GM20431 (cell line): ENCODE data around the gene SUN2.
"Not testable (repeated sequence)": the region's sequence is repeated elsewhere in the genome, so short reads cannot be mapped to it uniquely, and the experiment has no call there.

Experiments used
- in situ Hi-C: fragments of 300-500 bp; cut with MseI, MboI; formaldehyde crosslinking; loops from one replicate; pipeline ENCODE4 v1.15.0; 2020; ENCODE audit warnings: low sequenced_read_pairs; ENCODE audit not compliant: unreplicated experiment

SUN2 gene, protein sequence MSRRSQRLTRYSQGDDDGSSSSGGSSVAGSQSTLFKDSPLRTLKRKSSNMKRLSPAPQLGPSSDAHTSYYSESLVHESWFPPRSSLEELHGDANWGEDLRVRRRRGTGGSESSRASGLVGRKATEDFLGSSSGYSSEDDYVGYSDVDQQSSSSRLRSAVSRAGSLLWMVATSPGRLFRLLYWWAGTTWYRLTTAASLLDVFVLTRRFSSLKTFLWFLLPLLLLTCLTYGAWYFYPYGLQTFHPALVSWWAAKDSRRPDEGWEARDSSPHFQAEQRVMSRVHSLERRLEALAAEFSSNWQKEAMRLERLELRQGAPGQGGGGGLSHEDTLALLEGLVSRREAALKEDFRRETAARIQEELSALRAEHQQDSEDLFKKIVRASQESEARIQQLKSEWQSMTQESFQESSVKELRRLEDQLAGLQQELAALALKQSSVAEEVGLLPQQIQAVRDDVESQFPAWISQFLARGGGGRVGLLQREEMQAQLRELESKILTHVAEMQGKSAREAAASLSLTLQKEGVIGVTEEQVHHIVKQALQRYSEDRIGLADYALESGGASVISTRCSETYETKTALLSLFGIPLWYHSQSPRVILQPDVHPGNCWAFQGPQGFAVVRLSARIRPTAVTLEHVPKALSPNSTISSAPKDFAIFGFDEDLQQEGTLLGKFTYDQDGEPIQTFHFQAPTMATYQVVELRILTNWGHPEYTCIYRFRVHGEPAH

DNA sequence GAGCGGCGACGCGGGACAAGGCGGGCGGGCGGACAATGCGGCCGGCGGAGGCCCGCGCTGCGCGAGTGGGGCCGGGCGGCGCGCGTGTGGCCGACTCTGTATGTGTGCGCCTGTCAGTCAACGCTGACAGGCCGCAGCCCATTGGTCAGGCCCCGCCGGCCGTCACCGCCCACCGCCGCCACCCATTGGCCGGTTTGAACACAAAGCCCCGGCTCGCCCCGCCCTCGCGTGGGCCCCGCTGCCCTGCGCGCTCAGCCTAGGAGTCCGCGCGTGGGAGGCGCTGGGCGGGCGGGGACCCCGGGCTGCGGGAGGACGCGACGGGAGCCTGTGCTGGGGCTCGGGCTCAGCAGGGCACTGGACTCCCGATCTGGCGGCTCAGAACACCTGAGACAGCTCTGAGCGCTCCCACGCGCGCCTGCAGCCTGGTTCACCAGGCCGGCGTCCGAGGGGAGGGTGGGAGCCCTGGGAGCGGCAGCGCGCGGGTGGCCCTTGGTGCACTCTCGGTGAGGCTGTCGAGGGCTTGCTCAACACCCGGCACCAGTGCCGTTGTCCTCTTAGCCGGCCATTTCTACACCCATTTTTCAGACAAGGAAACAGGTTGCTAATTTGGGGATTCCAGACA lies at the start of gene SUN2:
Gene SUN2 (minus strand): TSS at position 88 of the 622 bp plus-strand sequence. CDS start 3,370 bp downstream, outside the sequence.
- in situ Hi-C loops = no loop called here

DNA sequence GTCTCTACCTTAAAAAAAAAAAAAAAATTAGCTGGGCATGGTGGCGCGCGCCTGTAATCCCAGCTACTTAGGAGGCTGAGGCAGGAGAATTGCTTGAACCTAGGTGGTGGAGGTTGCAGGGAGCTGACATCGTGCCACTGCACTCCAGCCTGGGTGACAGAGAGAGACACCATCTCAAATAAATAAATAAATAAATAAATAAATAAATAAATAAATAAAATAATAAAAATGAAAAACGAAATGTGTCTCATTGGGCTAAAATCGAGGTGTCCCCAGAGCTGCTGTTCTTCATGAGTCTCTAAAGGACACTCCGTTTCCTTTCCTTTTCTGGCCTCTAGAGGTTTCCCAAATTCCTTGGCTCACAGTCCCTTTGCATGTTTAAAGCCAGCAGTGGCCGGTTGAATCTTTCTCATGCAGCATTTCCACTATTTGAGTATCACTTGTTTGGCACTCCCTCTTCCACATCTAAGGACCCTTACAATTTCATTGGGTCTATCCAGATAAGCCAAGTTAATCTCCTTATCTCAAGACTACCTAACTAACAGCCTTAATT lies 49.3 kb upstream of the SUN2 start:
- in situ Hi-C loops = not testable (repeated sequence)

DNA sequence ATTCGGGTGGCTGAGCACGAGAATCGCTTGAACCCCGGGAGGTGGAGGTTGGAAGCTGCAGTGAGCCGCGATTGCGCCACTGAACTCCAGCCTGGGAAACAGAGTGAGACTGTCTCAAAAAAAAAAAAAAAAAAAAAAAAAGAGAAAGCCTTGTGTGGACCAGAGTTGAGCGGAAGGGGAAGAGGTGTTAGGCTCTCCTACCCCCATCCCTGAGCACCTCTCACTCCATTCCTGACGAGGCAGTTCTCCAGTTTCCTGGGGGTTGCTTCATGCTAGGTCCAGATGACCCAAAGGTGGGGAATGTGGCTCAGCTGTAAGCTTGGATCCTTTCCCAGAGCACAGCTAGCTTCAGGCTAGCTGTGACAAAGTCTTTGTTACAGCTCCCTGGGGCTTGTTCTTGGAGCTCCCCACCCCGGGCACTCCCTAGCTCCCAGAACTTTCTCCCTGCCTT lies 46.9 kb upstream of the SUN2 start:
- in situ Hi-C loops = no loop called here

DNA sequence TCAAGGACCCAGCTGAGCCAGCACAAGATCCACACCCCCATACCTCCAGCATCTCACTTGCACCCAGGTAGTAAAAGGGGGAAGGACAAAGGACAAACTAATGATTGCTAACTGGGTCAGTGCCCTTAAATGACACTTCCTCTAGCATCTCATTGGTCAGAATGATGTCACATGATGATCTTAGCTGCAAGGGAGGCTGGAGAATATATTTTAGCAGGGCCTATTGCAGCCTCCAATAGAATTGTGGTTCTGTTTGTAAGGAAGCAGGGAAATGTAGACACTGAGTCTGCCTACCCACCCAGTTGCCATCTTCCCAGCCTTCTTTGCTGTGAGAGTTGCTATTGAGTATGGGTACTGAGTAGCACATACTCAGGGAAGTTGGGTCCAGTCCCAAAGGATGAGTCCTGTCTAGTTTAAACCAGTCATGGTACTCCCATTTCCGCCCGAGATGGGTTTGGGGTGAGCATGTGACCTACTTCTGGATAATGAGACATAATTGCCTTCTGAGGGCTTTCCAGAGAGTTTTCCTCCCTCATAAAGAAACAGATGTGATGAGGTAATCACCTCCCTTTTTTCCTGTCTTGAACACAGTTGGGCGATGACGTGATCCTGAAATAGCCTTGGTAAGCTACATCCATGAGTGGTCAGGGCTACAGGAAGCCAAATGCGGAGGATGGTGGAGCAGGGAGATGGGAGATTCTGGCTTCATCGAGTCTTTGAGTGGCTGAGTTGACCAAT lies 43.6 kb upstream of the SUN2 start:
- in situ Hi-C loops = no loop called here

DNA sequence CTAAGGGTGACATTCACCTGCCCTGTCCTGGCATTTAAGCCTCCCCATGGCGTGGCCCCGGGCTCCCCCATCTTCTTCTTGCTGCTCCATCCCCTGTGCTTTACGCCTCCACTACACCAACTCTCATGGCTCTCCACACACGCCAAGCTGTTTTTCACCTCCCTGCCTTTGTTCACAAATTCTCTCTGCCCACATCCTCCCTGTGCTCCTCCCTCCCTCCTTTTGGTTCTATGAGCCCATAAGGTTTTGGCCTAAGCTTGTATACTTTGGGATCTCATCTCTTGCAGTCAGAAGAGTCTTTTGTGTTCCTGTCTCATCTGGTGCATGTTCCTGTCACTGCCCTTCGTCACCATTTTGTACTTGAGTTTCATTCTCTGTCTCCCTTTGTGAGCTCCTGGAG lies 42.7 kb upstream of the SUN2 start:
- in situ Hi-C loops = no loop called here

DNA sequence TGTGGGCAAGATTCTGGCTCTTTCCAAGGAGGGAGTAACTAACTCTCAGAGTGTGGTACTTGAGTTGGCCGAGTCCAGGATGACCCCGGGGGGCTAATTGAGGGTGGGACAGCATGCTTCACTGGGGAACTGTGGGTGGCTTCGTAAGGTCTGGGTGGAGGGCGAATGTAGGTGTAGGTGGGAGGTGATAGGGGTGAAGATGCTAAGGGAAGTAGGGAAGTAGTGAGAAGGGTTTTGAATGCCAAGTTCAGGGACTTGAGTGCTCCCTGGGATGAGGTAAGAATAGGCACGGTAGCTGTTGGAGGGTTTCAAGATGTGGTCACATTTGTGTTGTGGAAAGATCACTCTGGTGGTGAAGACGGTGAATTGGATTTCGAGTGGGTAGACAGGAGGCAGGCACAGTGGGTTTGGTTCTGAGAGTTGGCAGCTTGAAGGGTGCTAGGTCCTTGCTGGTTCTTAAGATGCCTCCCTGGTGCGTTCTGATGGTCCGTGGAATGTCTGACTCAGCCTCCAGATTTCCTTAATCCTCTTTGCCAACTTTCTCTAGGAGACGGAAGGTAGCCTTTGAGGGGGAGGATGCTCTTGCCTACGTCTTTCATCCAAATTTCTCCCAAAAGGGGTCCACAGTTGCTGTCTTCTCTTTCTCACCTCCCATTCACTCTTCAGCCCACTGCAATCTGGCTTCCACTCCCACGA lies 40.6 kb upstream of the SUN2 start:
- in situ Hi-C loops = no loop called here

DNA sequence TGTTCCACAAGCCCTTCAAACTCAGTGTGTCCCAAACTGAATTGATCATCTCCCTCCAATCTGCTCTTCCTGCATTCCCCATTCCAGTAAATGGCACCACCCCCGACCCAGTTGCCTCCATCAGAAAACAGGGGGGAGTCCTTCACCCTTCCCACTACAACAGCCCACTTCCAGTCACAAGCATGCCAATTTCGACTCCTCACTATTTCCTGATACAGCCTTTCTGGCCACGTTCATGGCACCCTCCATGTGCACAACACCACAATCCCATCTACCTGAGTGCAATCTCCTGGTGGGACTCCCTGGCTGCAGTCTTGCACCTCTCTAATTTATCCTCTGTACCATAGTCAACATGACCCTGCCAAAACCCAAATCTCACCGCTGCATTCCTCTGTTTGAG lies 39.8 kb upstream of the SUN2 start:
- in situ Hi-C loops = no loop called here

DNA sequence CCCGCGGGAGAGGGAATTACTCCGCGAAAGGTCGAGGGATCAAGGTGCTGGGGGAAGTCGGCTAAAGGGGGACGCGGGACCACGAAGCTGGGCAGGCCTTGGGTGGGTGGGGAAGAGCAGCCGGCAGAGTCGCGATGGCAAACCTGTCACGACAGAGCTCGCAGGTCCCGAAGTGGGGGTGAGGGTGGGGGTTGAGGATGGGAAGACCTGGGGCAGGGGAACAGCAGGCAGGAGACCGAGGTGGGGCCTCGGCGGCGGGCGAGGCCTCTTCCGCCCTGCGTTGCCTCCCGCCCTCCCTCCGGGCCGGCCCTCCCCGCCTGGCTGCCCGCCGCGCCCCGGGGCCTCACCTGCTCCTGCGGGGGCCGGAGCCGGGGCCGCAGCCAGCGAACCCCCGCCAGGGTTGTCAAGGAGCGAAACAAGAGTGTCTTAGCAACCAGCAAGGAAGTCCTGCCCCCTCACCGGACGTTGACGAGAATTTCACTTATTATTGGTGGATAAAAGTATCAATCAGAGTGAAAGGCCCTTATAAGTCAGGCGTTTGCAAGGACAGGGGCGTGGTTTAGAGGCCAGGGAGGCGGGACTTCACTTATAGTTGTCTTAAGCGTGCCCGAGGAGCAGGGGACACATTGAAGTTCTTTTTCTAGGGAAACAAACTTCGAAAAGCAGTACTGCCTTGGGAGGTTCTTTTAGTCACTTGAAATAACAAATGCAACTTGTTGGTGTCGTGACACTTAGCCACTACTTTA lies 38.1 kb upstream of the SUN2 start, which contains the start of gene DNAL4:
Gene DNAL4 (minus strand): TSS at position 423 of the 746 bp plus-strand sequence. CDS start 11,412 bp downstream, outside the sequence.
- in situ Hi-C loops = no loop called here

DNA sequence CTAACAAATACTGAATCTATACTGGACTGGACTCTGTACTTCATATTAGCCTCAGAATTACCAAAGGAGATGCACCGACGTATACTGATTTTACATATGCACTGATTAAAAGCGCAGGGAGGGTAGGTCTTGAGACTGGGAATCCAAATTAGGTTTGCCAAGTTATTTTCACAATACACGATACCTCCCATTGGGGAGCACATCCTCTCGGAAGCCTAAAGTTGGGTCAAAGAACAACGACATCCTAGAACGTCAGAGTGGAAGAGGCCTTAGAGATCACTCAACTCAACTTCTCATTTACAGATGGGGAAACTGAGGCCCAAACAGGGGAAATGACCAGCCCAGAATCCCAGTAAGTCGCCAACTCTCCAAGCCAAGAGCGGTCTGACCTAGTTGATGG lies 37.5 kb upstream of the SUN2 start:
- in situ Hi-C loops = no loop called here

DNA sequence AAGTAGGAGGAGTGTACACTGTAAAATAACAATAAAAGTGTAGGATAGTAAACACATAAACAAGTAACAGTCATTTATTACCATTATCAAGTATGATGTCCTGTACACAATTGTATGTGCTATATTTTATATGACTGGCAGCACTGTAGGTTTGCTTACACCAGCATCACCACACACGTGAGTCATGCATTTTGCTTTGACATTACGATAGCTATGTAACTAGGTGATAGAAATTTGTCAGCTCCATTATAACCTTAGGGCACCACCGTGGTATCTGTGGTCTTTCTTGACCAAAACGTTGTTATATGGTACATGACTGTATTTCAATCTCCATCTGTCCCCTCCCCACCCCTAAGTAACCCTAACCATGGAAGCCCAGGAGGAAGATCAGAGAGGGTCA lies 37.0 kb upstream of the SUN2 start:
- in situ Hi-C loops = no loop called here

DNA sequence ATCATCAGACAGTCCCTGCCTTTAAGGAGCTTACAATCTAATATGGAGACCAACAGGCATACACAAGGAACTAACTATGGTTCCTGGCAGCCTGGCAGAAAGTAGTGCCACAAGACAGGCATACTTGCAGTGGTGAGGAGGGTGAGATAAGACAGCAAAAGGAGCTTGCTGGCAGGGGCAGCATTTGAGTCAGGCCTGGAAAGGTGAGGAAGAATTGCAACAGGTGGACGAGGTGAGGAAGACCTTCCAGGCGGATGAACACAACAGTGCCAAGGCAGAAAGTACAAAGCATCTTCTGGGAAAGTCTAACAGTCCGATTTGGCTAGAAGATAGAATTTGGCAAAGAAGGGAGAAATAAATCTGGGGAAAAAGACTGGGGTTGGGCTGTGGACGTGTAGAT lies 33.8 kb upstream of the SUN2 start:
- in situ Hi-C loops = no loop called here

DNA sequence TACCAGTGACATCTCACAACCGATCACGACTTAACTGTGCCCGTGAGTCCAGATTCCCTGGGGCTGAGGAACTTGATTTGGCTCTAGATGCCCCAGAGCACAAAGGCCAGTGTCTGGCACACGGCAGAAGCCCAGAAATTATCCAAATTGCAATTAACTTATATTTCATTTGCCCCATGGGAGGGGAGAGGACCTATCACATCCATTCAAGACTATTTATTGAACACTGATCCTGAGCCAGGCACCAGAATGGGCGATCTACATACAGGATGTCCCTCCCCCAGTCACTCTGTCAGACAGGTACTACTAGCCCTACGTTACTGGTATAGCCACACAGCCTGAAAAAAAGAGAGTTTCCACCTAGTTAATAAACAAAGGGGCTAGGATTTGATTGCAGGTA lies 33.0 kb upstream of the SUN2 start:
- in situ Hi-C loops = no loop called here

DNA sequence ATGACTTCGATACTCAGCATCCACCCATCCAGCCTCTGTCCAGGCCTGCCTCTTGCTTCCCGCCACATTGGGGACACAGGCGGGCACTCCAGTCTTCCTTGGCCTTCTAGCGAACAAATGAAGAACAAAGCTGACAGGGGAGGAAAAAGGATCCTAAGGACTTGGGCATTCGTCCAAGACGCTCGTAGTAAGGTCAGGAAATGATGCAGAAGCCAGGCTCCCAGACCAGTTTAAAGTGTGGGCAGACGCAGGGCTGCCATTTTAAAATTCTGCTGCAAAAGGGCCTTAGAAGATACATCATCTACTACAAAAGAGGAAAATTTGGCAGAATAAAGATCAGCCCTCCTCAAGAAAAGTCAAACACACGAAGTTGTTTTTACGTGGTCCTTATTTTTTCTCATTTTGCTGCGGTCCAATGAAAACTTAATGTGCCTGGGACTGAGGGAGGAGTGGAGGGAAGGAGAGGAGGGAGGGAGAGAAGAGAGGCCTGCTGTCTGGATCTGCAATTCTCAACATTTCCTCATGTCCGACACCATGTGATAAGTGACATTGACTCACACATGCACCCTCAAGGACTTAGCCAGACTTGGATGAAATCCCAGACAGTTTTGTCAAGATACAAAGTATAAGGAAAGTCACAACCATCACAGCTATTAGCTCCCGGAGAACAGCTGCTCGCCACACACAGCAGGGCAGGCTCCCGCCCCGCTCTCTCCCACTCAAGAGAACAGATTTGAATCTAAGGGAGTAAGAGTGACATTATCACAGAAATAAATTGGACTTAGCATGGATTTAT lies 32.4 kb upstream of the SUN2 start:
- in situ Hi-C loops = no loop called here

DNA sequence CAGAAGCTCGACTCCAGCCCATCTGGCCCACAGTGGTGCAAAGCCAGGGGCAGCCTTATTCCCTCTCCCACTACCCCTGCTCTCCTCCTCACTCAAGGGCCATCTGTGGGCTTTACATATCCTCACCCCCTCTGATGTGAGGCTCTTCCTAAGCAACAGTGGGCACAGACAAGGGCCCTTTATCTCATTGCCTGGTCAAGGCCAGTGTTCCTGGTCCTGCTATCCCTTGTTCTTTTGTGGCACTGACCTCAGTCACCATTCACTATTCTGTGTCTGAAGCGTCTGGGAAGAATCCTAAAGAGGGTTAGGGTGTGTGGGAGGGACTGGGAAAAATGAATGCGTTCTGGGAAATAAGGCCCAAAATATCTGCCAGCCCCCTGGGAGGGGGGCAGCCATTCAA lies 30.8 kb upstream of the SUN2 start:
- in situ Hi-C loops = no loop called here

DNA sequence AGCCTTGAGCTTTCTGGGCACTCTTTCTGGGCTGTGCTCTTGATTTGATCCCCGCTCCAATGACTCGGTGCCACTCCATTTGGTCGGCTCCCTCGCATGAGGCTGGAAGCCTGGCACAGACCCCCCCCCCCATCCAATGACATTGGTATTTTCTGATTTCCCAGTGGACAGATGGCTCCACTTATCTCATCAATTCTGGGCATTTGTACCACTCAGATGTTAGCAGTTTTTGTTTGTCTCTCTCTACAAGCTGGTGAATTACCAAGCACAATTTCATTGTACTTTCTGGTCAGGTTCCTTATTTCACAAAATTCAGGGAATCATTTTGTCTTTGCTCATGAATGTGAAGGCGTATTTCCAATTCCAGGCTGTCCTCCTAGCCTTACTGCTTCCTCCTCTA lies 29.1 kb upstream of the SUN2 start:
- in situ Hi-C loops = no loop called here

DNA sequence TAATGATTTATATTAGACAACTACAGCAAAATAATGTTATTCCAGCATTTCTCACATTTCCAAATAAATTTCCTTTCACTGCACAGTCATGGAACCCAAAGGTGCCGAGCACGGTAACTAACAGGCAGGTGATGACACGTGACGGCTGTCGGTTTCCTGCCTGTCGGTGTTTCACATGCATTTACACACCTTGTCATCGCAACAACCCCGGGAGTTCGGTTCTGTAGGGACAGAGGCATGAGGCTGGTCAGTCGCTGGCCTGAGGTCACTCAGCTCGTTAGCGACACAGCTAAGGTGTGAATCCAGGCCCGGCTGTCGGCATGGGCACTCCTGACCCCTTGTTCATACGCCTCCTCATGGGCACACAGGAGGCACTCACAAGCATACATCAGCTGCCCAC lies 28.2 kb upstream of the SUN2 start:
- in situ Hi-C loops = no loop called here

DNA sequence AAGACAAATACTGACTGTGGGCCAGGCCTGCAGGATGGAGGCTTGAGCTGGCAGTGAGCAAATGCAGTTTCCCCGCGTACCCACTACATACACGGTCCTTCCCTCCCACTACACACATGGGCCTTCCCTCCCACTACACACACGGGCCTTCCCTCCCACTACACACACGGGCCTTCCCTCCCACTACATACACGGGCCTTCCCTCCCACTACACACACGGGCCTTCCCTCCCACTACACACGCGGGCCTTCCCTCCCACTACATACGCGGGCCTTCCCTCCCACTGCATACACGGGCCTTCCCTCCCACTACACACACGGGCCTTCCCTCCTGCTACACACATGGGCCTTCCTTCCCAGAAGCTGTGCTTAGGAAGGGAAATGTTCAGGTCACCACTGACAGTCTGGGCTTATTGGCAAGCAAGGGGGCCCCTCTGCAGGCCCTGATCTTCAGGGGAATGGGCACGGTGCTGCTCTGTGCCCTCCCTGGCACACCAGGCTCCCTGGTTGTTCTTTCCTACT lies 27.4 kb upstream of the SUN2 start:
- in situ Hi-C loops = no loop called here
